HL-60 (cell line): ENCODE results near the gene ZFAND6.

Experiments used
- DNase-seq, 2 experiments: peaks; one replicate each; pipeline ENCODE4 v3.0.0-alpha.2; 2010 to 2020; ENCODE audit warnings: low read depth in 1 of 2, low spot score in 1 of 2
- H3K27ac ChIP-seq: fragments of 250-450 bp; sonication (Bioruptor Pico); replicated peaks from 2 replicates; pipeline ENCODE4 v1.5.1; 2020; ENCODE audit warnings: mild to moderate bottlenecking, moderate library complexity
- H3K27me3 ChIP-seq: fragments of 250-450 bp; sonication (Bioruptor Pico); 2 replicates; pipeline ENCODE4 v1.5.1; 2021; ENCODE audit warnings: mild to moderate bottlenecking, moderate library complexity; ENCODE audit not compliant: insufficient read depth, poor library complexity, severe bottlenecking
- H3K4me3 ChIP-seq: replicated peaks from 2 replicates; pipeline ENCODE4 v1.5.1; 2011; ENCODE audit warnings: mild to moderate bottlenecking, control low read depth, low read length; ENCODE audit not compliant: insufficient read depth
- GABPA ChIP-seq: IDR thresholded peaks from 2 replicates; pipeline ENCODE4 v1.6.1; 2012; ENCODE audit warnings: low read depth
- POLR2AphosphoS5 ChIP-seq: IDR thresholded peaks from 2 replicates; pipeline ENCODE4 v1.6.1; 2012; ENCODE audit warnings: low read depth
- REST ChIP-seq: IDR thresholded peaks from 2 replicates; pipeline ENCODE4 v1.6.1; 2012; ENCODE audit warnings: low read depth; ENCODE audit not compliant: insufficient replicate concordance
- SPI1 ChIP-seq: IDR thresholded peaks from 2 replicates; pipeline ENCODE4 v1.6.1; 2012; ENCODE audit warnings: low read depth, mild to moderate bottlenecking, borderline replicate concordance
- TF ChIP-seq, protein P1 (sequence below): IDR thresholded peaks from one replicate; pipeline ENCODE4 v1.5.1; 2011; ENCODE audit warnings: low read length, control low read depth, inconsistent platforms; ENCODE audit not compliant: insufficient read depth

Gene ZFAND6

DNA sequence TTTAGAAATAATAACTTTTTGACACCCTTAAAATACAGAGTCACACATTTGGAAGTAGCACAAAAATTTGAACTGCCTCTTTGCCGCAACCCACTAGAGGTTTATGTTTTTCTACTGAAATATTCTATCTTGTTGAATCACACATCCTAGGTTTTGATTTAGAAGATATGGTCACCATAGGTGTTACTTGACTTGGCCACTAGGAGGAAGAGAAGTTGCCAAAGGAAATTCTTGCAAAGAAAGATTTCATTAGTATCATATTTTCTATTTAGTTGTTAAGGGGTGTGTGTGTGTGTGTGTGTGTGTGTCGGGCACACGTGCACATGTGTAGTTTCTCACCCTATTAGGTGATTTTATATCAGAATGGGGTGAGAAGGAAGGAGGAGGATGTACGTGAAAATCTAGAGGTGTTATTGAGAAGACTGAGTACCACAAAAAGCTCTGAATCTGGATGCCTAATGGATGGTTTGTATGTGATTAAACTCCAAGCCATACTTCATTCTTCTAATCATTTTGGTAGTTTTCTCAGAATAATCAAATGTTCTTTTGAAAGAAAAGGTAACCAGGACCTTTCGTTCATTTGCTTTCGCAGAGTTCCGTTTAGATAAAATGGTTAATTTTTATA lies 31.5 kb downstream of the ZFAND6 start:
- H3K27me3 ChIP-seq, result no peaks in the 10 kb centered on the region
- DNase-seq, result no peak
- TF ChIP-seq POLR2AphosphoS5 (no peak), SPI1 (no peak), REST (no peak), GABPA (no peak)
- TF ChIP-seq, protein P1, sequence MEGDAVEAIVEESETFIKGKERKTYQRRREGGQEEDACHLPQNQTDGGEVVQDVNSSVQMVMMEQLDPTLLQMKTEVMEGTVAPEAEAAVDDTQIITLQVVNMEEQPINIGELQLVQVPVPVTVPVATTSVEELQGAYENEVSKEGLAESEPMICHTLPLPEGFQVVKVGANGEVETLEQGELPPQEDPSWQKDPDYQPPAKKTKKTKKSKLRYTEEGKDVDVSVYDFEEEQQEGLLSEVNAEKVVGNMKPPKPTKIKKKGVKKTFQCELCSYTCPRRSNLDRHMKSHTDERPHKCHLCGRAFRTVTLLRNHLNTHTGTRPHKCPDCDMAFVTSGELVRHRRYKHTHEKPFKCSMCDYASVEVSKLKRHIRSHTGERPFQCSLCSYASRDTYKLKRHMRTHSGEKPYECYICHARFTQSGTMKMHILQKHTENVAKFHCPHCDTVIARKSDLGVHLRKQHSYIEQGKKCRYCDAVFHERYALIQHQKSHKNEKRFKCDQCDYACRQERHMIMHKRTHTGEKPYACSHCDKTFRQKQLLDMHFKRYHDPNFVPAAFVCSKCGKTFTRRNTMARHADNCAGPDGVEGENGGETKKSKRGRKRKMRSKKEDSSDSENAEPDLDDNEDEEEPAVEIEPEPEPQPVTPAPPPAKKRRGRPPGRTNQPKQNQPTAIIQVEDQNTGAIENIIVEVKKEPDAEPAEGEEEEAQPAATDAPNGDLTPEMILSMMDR, result no peak
- H3K4me3 ChIP-seq, result no peak overlapping the region
- H3K27ac ChIP-seq, result no peak overlapping the region

- DNase-seq, result no peak
- Histone ChIP-seq H3K27me3 (no peaks in the 10 kb centered on the region), H3K27ac (no peak overlapping the region), H3K4me3 (no peak overlapping the region)
- no peak for TF ChIP-seq SPI1
- no peak for TF ChIP-seq REST
- TF ChIP-seq, protein P1, result no peak
These were observed 34.5 kb downstream of the ZFAND6 start for GRCh38 chr15:80093854-80094418.

GRCh38 chr15:80095511-80095910 lies 36.0 kb downstream of the ZFAND6 start:
- Histone ChIP-seq H3K4me3 (no peak overlapping the region), H3K27ac (no peak overlapping the region), H3K27me3 (no peaks in the 10 kb centered on the region)
- no peak for DNase-seq
- no peak for TF ChIP-seq GABPA
- TF ChIP-seq, protein P1, result no peak
- TF ChIP-seq REST, result no peak
- no peak for TF ChIP-seq SPI1
- TF ChIP-seq POLR2AphosphoS5, result no peak
